CD14-positive monocyte (primary cell): Measurements from ENCODE around the gene ADTRP. TPM values are rescaled to one million over a fixed set of nuclear protein-coding genes. Genes with fewer than 3 reads are reported as not detected.
A peak's percentile ranks its signal among the peaks of the same experiment; 100 is the strongest.

Source experiments
- DNase-seq, 3 donors: peaks; one replicate each; pipeline ENCODE4 v3.0.0-alpha.2; 2011 to 2022
- H2AFZ ChIP-seq: 2 replicates; pipeline ENCODE4 v1.6.0; 2012; ENCODE audit warnings: mild to moderate bottlenecking, low read depth, low read length, inconsistent platforms; ENCODE audit not compliant: insufficient read depth, poor library complexity, severe bottlenecking
- H3K27ac ChIP-seq, 2 donors: 1 replicate in 1 of 2; 2 replicates in 1 of 2; pipeline ENCODE4 v1.5.1; 2012 to 2013; ENCODE audit warnings: low read length in 2 of 2, control low read depth in 1 of 2, inconsistent platforms in 1 of 2, low read depth in 1 of 2, mild to moderate bottlenecking in 1 of 2
- H3K27me3 ChIP-seq, 2 donors: one replicate each; pipeline versions ENCODE4 v1.6.0 to v1.6.1; 2011 to 2013; ENCODE audit warnings: low read length in 2 of 2; ENCODE audit not compliant: control insufficient read depth in 2 of 2, insufficient read depth in 2 of 2
- H3K36me3 ChIP-seq, 2 donors: replicated peaks in 1 of 2; 1 replicate in 1 of 2; 2 replicates in 1 of 2; pipeline versions ENCODE4 v1.5.1 to v1.6.1; 2012 to 2013; ENCODE audit warnings: low read length in 2 of 2, control low read depth in 1 of 2, inconsistent platforms in 1 of 2, mild to moderate bottlenecking in 1 of 2; ENCODE audit not compliant: insufficient read depth in 2 of 2, control insufficient read depth in 1 of 2
- H3K4me1 ChIP-seq, 2 donors: 1 replicate in 1 of 2; 2 replicates in 1 of 2; pipeline versions ENCODE4 v1.5.1 to v1.6.1; 2012 to 2013; ENCODE audit warnings: low read length in 2 of 2, control low read depth in 1 of 2, inconsistent platforms in 1 of 2, mild to moderate bottlenecking in 1 of 2, moderate library complexity in 1 of 2; ENCODE audit not compliant: insufficient read depth in 2 of 2, control insufficient read depth in 1 of 2
- H3K4me2 ChIP-seq: replicated peaks from 2 replicates; pipeline ENCODE3; 2012; ENCODE audit warnings: low read length, moderate library complexity, mild to moderate bottlenecking; ENCODE audit not compliant: poor library complexity, severe bottlenecking; ENCODE audit errors: extremely low read depth
- H3K4me3 ChIP-seq, 3 experiments: fragments of 200-600 bp in 1 of 3; sonication (generic) in 1 of 3; replicated peaks in 1 of 3; 1 replicate in 2 of 3; 2 replicates in 1 of 3; pipeline ENCODE4 v1.5.1; 2011 to 2013; ENCODE audit warnings: low read length in 3 of 3, mild to moderate bottlenecking in 3 of 3, control low read depth in 2 of 3, low read depth in 2 of 3, inconsistent platforms in 1 of 3, moderate library complexity in 1 of 3
- H3K79me2 ChIP-seq: 2 replicates; pipeline ENCODE4 v1.6.0; 2012; ENCODE audit warnings: mild to moderate bottlenecking, control low read depth, inconsistent platforms, low read length, moderate library complexity; ENCODE audit not compliant: insufficient read depth
- H3K9ac ChIP-seq: 2 replicates; pipeline ENCODE4 v1.6.0; 2017; ENCODE audit warnings: low read length, mild to moderate bottlenecking; ENCODE audit not compliant: insufficient read depth, poor library complexity, severe bottlenecking
- H3K9me3 ChIP-seq, 2 donors: replicated peaks in 1 of 2; 1 replicate in 1 of 2; 2 replicates in 1 of 2; pipeline versions ENCODE4 v1.5.1 to v1.6.1; 2012 to 2013; ENCODE audit warnings: low read length in 2 of 2, control low read depth in 1 of 2; ENCODE audit not compliant: control insufficient read depth in 1 of 2, insufficient read depth in 1 of 2
- H4K20me1 ChIP-seq: 2 replicates; pipeline ENCODE4 v1.6.0; 2012; ENCODE audit warnings: mild to moderate bottlenecking, low read length, control low read depth, moderate library complexity; ENCODE audit not compliant: insufficient read depth
- H3K27ac Mint-ChIP-seq, 7 donors: one replicate each; pipeline ENCODE4 v1.8.0; 2020; ENCODE audit warnings: mild to moderate bottlenecking in 7 of 7, mixed read lengths in 7 of 7, moderate library complexity in 6 of 7, inconsistent platforms in 2 of 7
- H3K27me3 Mint-ChIP-seq, 3 donors: one replicate each; pipeline ENCODE4 v1.8.0; 2021 to 2022; ENCODE audit warnings: low read depth in 3 of 3, mild to moderate bottlenecking in 3 of 3, mixed read lengths in 3 of 3, moderate library complexity in 3 of 3, inconsistent platforms in 1 of 3
- H3K36me3 Mint-ChIP-seq, 2 donors: one replicate each; pipeline ENCODE4 v1.8.0; 2020; ENCODE audit warnings: mixed read lengths in 2 of 2, inconsistent platforms in 1 of 2, mild to moderate bottlenecking in 1 of 2
- H3K4me1 Mint-ChIP-seq: one replicate; pipeline ENCODE4 v1.8.0; 2020; ENCODE audit warnings: mild to moderate bottlenecking, mixed read lengths
- H3K4me3 Mint-ChIP-seq, 2 donors: one replicate each; pipeline ENCODE4 v1.8.0; 2020; ENCODE audit warnings: mild to moderate bottlenecking in 2 of 2, mixed read lengths in 2 of 2, moderate library complexity in 1 of 2
- H3K9me3 Mint-ChIP-seq, 7 donors: one replicate each; pipeline ENCODE4 v1.8.0; 2020 to 2022; ENCODE audit warnings: mixed read lengths in 7 of 7, mild to moderate bottlenecking in 6 of 7, moderate library complexity in 6 of 7, inconsistent platforms in 2 of 7
- CTCF ChIP-seq: fragments of 200-600 bp; IDR thresholded peaks from one replicate; pipeline ENCODE4 v1.8.0; 2022; ENCODE audit warnings: antibody characterized with exemption, mild to moderate bottlenecking
- WGBS: methylation state at CpG from one replicate; pipeline ENCODE4 v1.1.5; 2013; ENCODE audit warnings: missing lambda C conversion rate; ENCODE audit not compliant: insufficient coverage; 5-methylcytosine and 5-hydroxymethylcytosine counted together
- intact Hi-C, 2 donors: fragments of 100-400 bp; cut with micrococcal nuclease; formaldehyde crosslinking; loops; one replicate each; pipeline versions ENCODE4 v1.15.0 to v1.15.1; 2023
- polyA plus RNA-seq, 3 donors: library from polyadenylated mRNA; depleted of rRNA in 1 of 3; unstranded in 2 of 3; stranded (reverse) in 1 of 3; fragments of 300-500 nt in 2 of 3; fragments of >200 nt in 1 of 3; fragmentation: Illumina TruSeq in 2 of 3; gene quantifications; 1 replicate in 2 of 3; 2 replicates in 1 of 3; pipeline ENCODE4 v1.2.3, GENCODE V29; 2012 to 2021

ADTRP gene
- polyA plus RNA-seq, 3 donors: 0.04 to 0.20 TPM; not detected in 1

GRCh38 chr6:11744101-11744500 is 34.5 kb downstream of the ADTRP start:
- Histone ChIP-seq H3K4me3 (no peak overlapping the region), H3K27me3 (no peaks in the 10 kb centered on the region), H3K36me3 (no peaks in the 10 kb centered on the region), H3K79me2 (no peaks in the 10 kb centered on the region), H4K20me1 (no peaks in the 10 kb centered on the region), H3K27ac (no peak overlapping the region), H3K4me1 (peaks cover 9 to 10% of the 10 kb centered on the region in 2 donors), H2AFZ (no peak overlapping the region), H3K9me3 (no peaks in the 10 kb centered on the region), H3K9ac (no peak overlapping the region), H3K4me2 (no peak overlapping the region)
- no peaks in the 10 kb centered on the region for H3K36me3 Mint-ChIP-seq
- H3K4me1 Mint-ChIP-seq: peaks cover 7% of the 10 kb centered on the region
- intact Hi-C loops: loop anchor here in 1 of 2 donors (5.0 kb wide), 1 partner anchor 42 kb away; no protein-coding TSS in a partner anchor
- H3K27ac Mint-ChIP-seq: peak overlapping the region in 2 of 7 donors; percentile 1 to 13
- WGBS: no CpG with 5 or more reads among the region's 1 CpG
- peaks cover 0 to 4% (median 0%) of the 10 kb centered on the region in 7 donors for H3K9me3 Mint-ChIP-seq
- DNase-seq: no peak
- TF ChIP-seq CTCF: no peak
- H3K4me3 Mint-ChIP-seq: no peak overlapping the region
- peaks cover 0 to 5% (median 1%) of the 10 kb centered on the region in 3 donors for H3K27me3 Mint-ChIP-seq

DNA sequence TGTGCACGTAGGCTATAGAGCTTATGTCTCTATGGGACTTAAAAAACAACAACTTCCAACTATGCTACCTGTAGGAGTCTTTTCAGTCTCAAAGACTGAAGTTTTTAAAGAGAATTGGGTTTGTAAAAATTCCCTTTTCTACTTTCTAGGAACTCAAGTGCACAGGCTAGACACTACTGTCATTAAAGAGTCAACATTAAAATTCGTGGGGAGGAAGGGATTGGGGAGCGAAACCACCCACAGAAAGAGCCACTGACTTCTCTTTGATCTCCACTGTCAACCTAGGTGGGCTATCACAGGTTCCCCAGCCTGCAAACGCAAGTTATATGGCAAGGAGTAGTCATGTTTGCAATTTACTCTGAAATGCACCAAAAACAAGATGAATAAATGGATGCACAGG is 37.7 kb downstream of the ADTRP start:
- H3K27ac Mint-ChIP-seq: no peak overlapping the region
- H3K4me3 Mint-ChIP-seq: no peak overlapping the region

More for the DNA sequence above, 37.7 kb downstream of the ADTRP start:
- H3K9me3 ChIP-seq: no peaks in the 10 kb centered on the region
- peaks cover 12 to 14% of the 10 kb centered on the region in 2 donors for H3K4me1 ChIP-seq
- intact Hi-C loops: loop anchor here in 1 of 2 donors (5.0 kb wide), 1 partner anchor 39 kb away; no protein-coding TSS in a partner anchor
- no CpG with 5 or more reads among the region's 4 CpGs for WGBS
- H2AFZ ChIP-seq: no peak overlapping the region
- H3K27me3 ChIP-seq: no peaks in the 10 kb centered on the region
- H3K36me3 ChIP-seq: no peaks in the 10 kb centered on the region
- H3K9ac ChIP-seq: no peak overlapping the region
- no peak for DNase-seq
- H3K27me3 Mint-ChIP-seq: peaks cover 0 to 3% (median 1%) of the 10 kb centered on the region in 3 donors
- no peak overlapping the region for H3K27ac ChIP-seq
- peaks cover 0 to 4% (median 1%) of the 10 kb centered on the region in 7 donors for H3K9me3 Mint-ChIP-seq
- H3K4me3 ChIP-seq: no peak overlapping the region
- H4K20me1 ChIP-seq: no peaks in the 10 kb centered on the region
- H3K79me2 ChIP-seq: no peaks in the 10 kb centered on the region
- no peak for TF ChIP-seq CTCF
- H3K36me3 Mint-ChIP-seq: peaks cover 0 to 1% of the 10 kb centered on the region in 2 donors
- H3K4me1 Mint-ChIP-seq: peaks cover 18% of the 10 kb centered on the region
- no peak overlapping the region for H3K4me2 ChIP-seq
